Measurements from ENCODE around the gene SEMA4G. TPM values are rescaled to one million over a fixed set of nuclear protein-coding genes. Genes with fewer than 3 reads are reported as not detected.
A peak's percentile ranks its signal among the peaks of the same experiment; 100 is the strongest.

The SEMA4G gene
- total and polyA plus RNA-seq, 2 of the 13 experiments (the other 11 are each of a cell fraction or from before 2014, with no cell fraction given) = 46.2 to 207 TPM

DNA sequence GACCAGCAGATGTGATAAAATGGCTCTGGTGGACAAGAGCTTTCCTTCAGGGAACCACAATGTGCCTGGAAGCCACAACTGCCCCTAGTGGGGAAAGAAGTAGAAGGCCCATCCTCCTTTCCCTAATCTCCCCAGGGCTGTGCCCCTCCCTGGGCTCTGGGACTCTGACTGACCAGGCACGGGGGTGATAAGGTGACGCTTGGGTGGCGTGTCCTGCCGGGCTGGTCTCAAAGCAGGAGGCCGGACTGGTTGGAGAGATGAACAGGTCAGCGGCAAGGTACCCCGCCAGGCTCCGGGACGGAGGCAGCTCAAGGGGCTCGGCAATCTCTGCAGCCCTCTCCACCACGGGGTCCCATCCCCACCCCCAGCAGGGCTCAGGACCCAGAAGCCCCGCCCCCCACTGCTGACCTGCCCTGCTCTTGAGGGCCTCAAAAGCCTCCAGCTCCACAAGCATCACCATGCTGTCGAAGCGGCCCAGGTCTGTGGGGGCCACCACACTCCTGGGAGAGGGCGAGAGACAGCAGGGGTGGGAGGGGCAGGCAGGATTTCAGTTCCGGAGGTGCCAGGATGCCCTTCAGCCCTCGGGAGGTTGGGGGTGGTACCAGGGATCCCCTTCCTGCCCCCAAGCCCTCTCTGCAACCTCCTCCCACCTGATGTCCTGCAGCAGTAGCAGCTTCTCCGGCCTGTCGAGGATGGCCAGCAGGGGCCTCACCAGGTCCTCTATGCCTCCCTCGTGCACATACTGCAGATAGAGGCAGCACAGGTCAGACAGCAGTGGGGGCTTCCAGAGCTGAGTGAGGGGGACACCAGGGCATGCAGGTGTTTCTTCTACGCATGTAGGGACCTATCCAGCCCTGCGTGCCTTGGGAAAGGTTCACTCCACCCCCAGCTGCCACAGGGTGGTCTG, 42.5 kb downstream of the SEMA4G start (continued):
- TF ChIP-seq, protein P1, sequence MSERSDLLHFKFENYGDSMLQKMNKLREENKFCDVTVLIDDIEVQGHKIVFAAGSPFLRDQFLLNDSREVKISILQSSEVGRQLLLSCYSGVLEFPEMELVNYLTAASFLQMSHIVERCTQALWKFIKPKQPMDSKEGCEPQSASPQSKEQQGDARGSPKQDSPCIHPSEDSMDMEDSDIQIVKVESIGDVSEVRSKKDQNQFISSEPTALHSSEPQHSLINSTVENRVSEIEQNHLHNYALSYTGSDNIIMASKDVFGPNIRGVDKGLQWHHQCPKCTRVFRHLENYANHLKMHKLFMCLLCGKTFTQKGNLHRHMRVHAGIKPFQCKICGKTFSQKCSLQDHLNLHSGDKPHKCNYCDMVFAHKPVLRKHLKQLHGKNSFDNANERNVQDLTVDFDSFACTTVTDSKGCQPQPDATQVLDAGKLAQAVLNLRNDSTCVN (CRISPR knock-in tag; IDR thresholded peaks at IDR 0.05; ENCODE audit: borderline replicate concordance) = no peak
- TF ChIP-seq, protein P2, sequence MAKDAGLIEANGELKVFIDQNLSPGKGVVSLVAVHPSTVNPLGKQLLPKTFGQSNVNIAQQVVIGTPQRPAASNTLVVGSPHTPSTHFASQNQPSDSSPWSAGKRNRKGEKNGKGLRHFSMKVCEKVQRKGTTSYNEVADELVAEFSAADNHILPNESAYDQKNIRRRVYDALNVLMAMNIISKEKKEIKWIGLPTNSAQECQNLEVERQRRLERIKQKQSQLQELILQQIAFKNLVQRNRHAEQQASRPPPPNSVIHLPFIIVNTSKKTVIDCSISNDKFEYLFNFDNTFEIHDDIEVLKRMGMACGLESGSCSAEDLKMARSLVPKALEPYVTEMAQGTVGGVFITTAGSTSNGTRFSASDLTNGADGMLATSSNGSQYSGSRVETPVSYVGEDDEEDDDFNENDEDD (CRISPR knock-in tag; IDR thresholded peaks at IDR 0.05; ENCODE audit: borderline replicate concordance) = no peak
- TF ChIP-seq ZFP36L1 (CRISPR knock-in tag; IDR thresholded peaks at IDR 0.05) (no peak), PRPF4 (IDR thresholded peaks at IDR 0.05; ENCODE audit: low read depth, low read length, poor library complexity, severe bottlenecking) (no peak), ATF7-NPFF (CRISPR knock-in tag; IDR thresholded peaks at IDR 0.05; ENCODE audit: low read depth) (no peak), ZNF296 (CRISPR knock-in tag; conservative IDR thresholded peaks at IDR 0.05) (no peak), ZSCAN31 (CRISPR knock-in tag; IDR thresholded peaks at IDR 0.05; ENCODE audit: low read depth) (peak; percentile 13; the same call in 1 of the 2 replicates), NFIB (CRISPR knock-in tag; IDR thresholded peaks at IDR 0.05; ENCODE audit: borderline replicate concordance) (no peak), PAX8 (CRISPR knock-in tag; IDR thresholded peaks at IDR 0.05; ENCODE audit: borderline replicate concordance) (no peak), RXRA (CRISPR knock-in tag; IDR thresholded peaks at IDR 0.05) (no peak), ZNF589 (CRISPR knock-in tag; conservative IDR thresholded peaks at IDR 0.05) (no peak), ZNF746 (CRISPR knock-in tag; IDR thresholded peaks at IDR 0.05) (no peak), ZNF382 (CRISPR knock-in tag; IDR thresholded peaks at IDR 0.05; ENCODE audit: borderline replicate concordance) (no peak), ZNF350 (CRISPR knock-in tag; IDR thresholded peaks at IDR 0.05; ENCODE audit: borderline replicate concordance, low read depth) (peak; percentile 17; the same call in 1 of the 2 replicates), ZNF670 (CRISPR knock-in tag; IDR thresholded peaks at IDR 0.05; ENCODE audit: borderline replicate concordance) (no peak), KAT2B (IDR thresholded peaks at IDR 0.05; ENCODE audit: borderline replicate concordance, low read depth, low read length) (no peak), HNRNPUL1 (IDR thresholded peaks at IDR 0.05; ENCODE audit: low read depth, low read length) (no peak), XRCC5 (optimal IDR thresholded peaks at IDR 0.05; ENCODE audit: low read length) (peak; percentile 52), ZNF225 (CRISPR knock-in tag; IDR thresholded peaks at IDR 0.05) (no peak)
- TF ChIP-seq, protein P3, sequence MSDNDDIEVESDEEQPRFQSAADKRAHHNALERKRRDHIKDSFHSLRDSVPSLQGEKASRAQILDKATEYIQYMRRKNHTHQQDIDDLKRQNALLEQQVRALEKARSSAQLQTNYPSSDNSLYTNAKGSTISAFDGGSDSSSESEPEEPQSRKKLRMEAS (IDR thresholded peaks at IDR 0.05) = peak; percentile 60; the same call in 1 of the 2 replicates
- TF ChIP-seq, protein P4, sequence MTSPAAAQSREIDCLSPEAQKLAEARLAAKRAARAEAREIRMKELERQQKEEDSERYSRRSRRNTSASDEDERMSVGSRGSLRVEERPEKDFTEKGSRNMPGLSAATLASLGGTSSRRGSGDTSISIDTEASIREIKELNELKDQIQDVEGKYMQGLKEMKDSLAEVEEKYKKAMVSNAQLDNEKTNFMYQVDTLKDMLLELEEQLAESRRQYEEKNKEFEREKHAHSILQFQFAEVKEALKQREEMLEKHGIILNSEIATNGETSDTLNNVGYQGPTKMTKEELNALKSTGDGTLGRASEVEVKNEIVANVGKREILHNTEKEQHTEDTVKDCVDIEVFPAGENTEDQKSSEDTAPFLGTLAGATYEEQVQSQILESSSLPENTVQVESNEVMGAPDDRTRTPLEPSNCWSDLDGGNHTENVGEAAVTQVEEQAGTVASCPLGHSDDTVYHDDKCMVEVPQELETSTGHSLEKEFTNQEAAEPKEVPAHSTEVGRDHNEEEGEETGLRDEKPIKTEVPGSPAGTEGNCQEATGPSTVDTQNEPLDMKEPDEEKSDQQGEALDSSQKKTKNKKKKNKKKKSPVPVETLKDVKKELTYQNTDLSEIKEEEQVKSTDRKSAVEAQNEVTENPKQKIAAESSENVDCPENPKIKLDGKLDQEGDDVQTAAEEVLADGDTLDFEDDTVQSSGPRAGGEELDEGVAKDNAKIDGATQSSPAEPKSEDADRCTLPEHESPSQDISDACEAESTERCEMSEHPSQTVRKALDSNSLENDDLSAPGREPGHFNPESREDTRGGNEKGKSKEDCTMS (CRISPR knock-in tag; conservative IDR thresholded peaks at IDR 0.05) = no peak
- TF ChIP-seq, protein P5, sequence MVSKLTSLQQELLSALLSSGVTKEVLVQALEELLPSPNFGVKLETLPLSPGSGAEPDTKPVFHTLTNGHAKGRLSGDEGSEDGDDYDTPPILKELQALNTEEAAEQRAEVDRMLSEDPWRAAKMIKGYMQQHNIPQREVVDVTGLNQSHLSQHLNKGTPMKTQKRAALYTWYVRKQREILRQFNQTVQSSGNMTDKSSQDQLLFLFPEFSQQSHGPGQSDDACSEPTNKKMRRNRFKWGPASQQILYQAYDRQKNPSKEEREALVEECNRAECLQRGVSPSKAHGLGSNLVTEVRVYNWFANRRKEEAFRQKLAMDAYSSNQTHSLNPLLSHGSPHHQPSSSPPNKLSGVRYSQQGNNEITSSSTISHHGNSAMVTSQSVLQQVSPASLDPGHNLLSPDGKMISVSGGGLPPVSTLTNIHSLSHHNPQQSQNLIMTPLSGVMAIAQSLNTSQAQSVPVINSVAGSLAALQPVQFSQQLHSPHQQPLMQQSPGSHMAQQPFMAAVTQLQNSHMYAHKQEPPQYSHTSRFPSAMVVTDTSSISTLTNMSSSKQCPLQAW (CRISPR knock-in tag; IDR thresholded peaks at IDR 0.05) = peak; percentile 17; the same call in 1 of the 2 replicates
